Glutamatergic neuron (in vitro differentiated cells): ENCODE results near the gene PCP4. TPM values are rescaled to one million over a fixed set of nuclear protein-coding genes. Genes with fewer than 3 reads are reported as not detected.

Experiments
- DNase-seq: peaks from one replicate; pipeline ENCODE4 v3.0.0; 2022
- H3K27ac Mint-ChIP-seq: one replicate; pipeline ENCODE4 v1.8.0; 2020; ENCODE audit warnings: mild to moderate bottlenecking, mixed read lengths, inconsistent platforms; ENCODE audit not compliant: unreplicated experiment
- H3K27me3 Mint-ChIP-seq: one replicate; pipeline ENCODE4 v1.8.0; 2020; ENCODE audit warnings: mild to moderate bottlenecking, moderate library complexity, mixed read lengths, inconsistent platforms; ENCODE audit not compliant: unreplicated experiment
- H3K36me3 Mint-ChIP-seq: one replicate; pipeline ENCODE4 v1.8.0; 2020; ENCODE audit warnings: mild to moderate bottlenecking, mixed read lengths, inconsistent platforms; ENCODE audit not compliant: unreplicated experiment
- H3K4me1 Mint-ChIP-seq: one replicate; pipeline ENCODE4 v1.8.0; 2020; ENCODE audit warnings: mild to moderate bottlenecking, low read depth, mixed read lengths, inconsistent platforms; ENCODE audit not compliant: unreplicated experiment
- H3K4me3 Mint-ChIP-seq: one replicate; pipeline ENCODE4 v1.8.0; 2020; ENCODE audit warnings: mild to moderate bottlenecking, mixed read lengths, inconsistent platforms; ENCODE audit not compliant: unreplicated experiment
- H3K9me3 Mint-ChIP-seq: one replicate; pipeline ENCODE4 v1.8.0; 2020; ENCODE audit warnings: mild to moderate bottlenecking, moderate library complexity, mixed read lengths, inconsistent platforms; ENCODE audit not compliant: unreplicated experiment
- CTCF ChIP-seq: fragments of 200-600 bp; sonication (generic); IDR thresholded peaks from one replicate; pipeline ENCODE4 v1.5.0; 2021; ENCODE audit not compliant: partially characterized antibody, unreplicated experiment
- total RNA-seq: library from RNA; stranded (reverse); fragmentation: NEBNext Ultra II Directional; extraction: Animal tissue kit (Norgen Biotek cat#: 25700); gene quantifications from one replicate; pipeline ENCODE4 v1.2.1, GENCODE V29; 2021; ENCODE audit not compliant: unreplicated experiment

The PCP4 gene
- total RNA-seq, 1 donor from 2014 or later: 1.9 TPM

- Mint-ChIP-seq H3K36me3 (peaks cover 4% of the 10 kb centered on the region), H3K27ac (no peak overlapping the region), H3K4me3 (no peak overlapping the region), H3K27me3 (no peaks in the 10 kb centered on the region), H3K9me3 (no peaks in the 10 kb centered on the region), H3K4me1 (no peaks in the 10 kb centered on the region)
- TF ChIP-seq CTCF: no peak
- DNase-seq: no peak
These were observed 65.1 kb downstream of the PCP4 start for GRCh38 chr21:39932335-39932734.

- peaks cover 4% of the 10 kb centered on the region for H3K36me3 Mint-ChIP-seq
- H3K4me1 Mint-ChIP-seq: no peaks in the 10 kb centered on the region
- H3K27me3 Mint-ChIP-seq: no peaks in the 10 kb centered on the region
- no peak for TF ChIP-seq CTCF
- no peaks in the 10 kb centered on the region for H3K9me3 Mint-ChIP-seq
- no peak overlapping the region for H3K4me3 Mint-ChIP-seq
- no peak for DNase-seq
- no peak overlapping the region for H3K27ac Mint-ChIP-seq
These were observed 67.7 kb downstream of the PCP4 start for GRCh38 chr21:39934895-39935294.

GRCh38 chr21:39935716-39936115, 68.5 kb downstream of the PCP4 start:
- Mint-ChIP-seq H3K4me3 (no peak overlapping the region), H3K4me1 (no peaks in the 10 kb centered on the region), H3K9me3 (no peaks in the 10 kb centered on the region), H3K27me3 (peaks cover under 1% of the 10 kb centered on the region), H3K27ac (no peak overlapping the region), H3K36me3 (peaks cover 4% of the 10 kb centered on the region)
- no peak for TF ChIP-seq CTCF
- no peak for DNase-seq

DNA sequence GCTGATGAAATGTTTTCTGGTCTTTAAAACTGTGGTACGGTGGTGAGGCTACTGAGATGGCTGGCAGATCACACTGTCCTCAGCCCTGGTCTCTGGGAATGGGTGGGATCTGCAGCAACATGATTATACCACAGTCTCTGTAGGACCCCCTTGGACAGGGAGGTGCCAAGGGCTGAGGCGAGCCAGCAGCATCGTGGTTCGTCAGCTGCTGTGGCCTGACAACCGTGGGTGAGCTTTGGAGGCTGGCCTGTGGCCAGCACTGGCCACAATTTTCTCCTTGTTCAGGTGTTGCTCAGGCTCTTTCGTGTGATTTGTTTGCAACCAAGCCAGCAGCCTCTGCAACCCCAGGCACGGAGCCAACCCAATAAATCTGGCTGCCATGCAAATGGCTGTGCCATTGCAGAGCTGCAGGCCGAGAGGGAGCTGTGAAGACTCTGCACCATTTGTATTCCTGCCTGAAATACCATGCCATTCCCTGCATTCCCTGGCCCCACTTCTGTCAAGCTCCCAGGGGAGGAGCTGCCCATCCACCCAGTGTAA, 70.9 kb downstream of the PCP4 start:
- no peak for TF ChIP-seq CTCF

GRCh38 chr21:39946199-39946598, 79.0 kb downstream of the PCP4 start:
- no peak for TF ChIP-seq CTCF
- Mint-ChIP-seq H3K9me3 (peaks cover 6% of the 10 kb centered on the region), H3K36me3 (no peaks in the 10 kb centered on the region), H3K27me3 (peaks cover 5% of the 10 kb centered on the region), H3K4me3 (no peak overlapping the region), H3K27ac (peak overlapping the region; percentile 79), H3K4me1 (peaks cover 9% of the 10 kb centered on the region)
- no peak for DNase-seq

More for the DNA sequence above, 70.9 kb downstream of the PCP4 start:
- no peaks in the 10 kb centered on the region for H3K9me3 Mint-ChIP-seq
- peaks cover 3% of the 10 kb centered on the region for H3K27me3 Mint-ChIP-seq
- peaks cover under 1% of the 10 kb centered on the region for H3K36me3 Mint-ChIP-seq
- no peak overlapping the region for H3K4me3 Mint-ChIP-seq
- H3K27ac Mint-ChIP-seq: no peak overlapping the region
- DNase-seq: no peak
- H3K4me1 Mint-ChIP-seq: no peaks in the 10 kb centered on the region
